Heart right ventricle (tissue), 16 donors: ENCODE results near the gene AKAP9. TPM values are rescaled to one million over a fixed set of nuclear protein-coding genes. Genes with fewer than 3 reads are reported as not detected.
A peak's percentile ranks its signal among the peaks of the same experiment; 100 is the strongest.

Experiments
- ATAC-seq, 8 donors: fragments of 200-7000 bp; cut with Tn5 transposase; one replicate each; pipeline ENCODE4 v1.9.1; 2020; ENCODE audit warnings: mild to moderate bottlenecking in 8 of 8, moderate library complexity in 8 of 8, moderate number of reproducible peaks in 1 of 8
- DNase-seq, 2 donors: peaks; one replicate each; pipeline ENCODE4 v3.0.0-alpha.2; 2020
- H3K27ac ChIP-seq, 10 donors: fragments of 200-600 bp; sonication (generic) in 2 of 10; one replicate each; pipeline versions ENCODE4 v1.5.0 to v1.8.0; 2020 to 2022; ENCODE audit warnings: mild to moderate bottlenecking in 3 of 10
- H3K27me3 ChIP-seq, 7 donors: fragments of 200-600 bp; one replicate each; pipeline ENCODE4 v1.8.0; 2021 to 2022; ENCODE audit warnings: mild to moderate bottlenecking in 2 of 7
- H3K36me3 ChIP-seq, 9 donors: fragments of 200-600 bp; sonication (generic) in 1 of 9; one replicate each; pipeline versions ENCODE4 v1.5.0 to v1.8.0; 2020 to 2022; ENCODE audit warnings: mild to moderate bottlenecking in 2 of 9
- H3K4me1 ChIP-seq, 9 donors: fragments of 200-600 bp; sonication (generic) in 1 of 9; one replicate each; pipeline versions ENCODE4 v1.5.0 to v1.8.0; 2020 to 2022; ENCODE audit warnings: mild to moderate bottlenecking in 4 of 9
- H3K4me3 ChIP-seq, 10 donors: fragments of 200-600 bp; sonication (generic) in 2 of 10; one replicate each; pipeline versions ENCODE4 v1.5.0 to v1.8.0; 2020 to 2022; ENCODE audit warnings: mild to moderate bottlenecking in 7 of 10, moderate library complexity in 2 of 10
- H3K9me3 ChIP-seq, 11 donors: fragments of 200-600 bp in 10 of 11; sonication (generic) in 2 of 11; one replicate each; pipeline versions ENCODE4 v1.5.0 to v1.8.0; 2013 to 2022; ENCODE audit warnings: mild to moderate bottlenecking in 2 of 11, control low read depth in 1 of 11, moderate library complexity in 1 of 11
- WGBS, 2 donors: extraction: QIAGEN DNeasy Blood & Tissue Kit; methylation state at CpG; one replicate each; pipeline ENCODE4 v1.1.7; 2013; ENCODE audit warnings: inconsistent platforms in 1 of 2; 5-methylcytosine and 5-hydroxymethylcytosine counted together
- intact Hi-C, 10 donors: fragments of 100-400 bp; cut with DNase I; formaldehyde crosslinking; loops; one replicate each; pipeline versions ENCODE4 v1.11.1 to v1.14.2; 2022
- polyA plus RNA-seq, 2 donors: library from polyadenylated mRNA; stranded (reverse); fragments of 200-250 nt; gene quantifications; one replicate each; pipeline ENCODE4 v1.2.3, GENCODE V29; 2013
- total RNA-seq, 10 donors: library from RNA; stranded (reverse); fragmentation: NEBNext Ultra II Directional in 3 of 10; extraction: Animal tissue kit (Norgen Biotek cat#: 25700) in 3 of 10; gene quantifications; one replicate each; pipeline versions ENCODE4 v1.2.1 to v1.2.4, GENCODE V29; 2021 to 2023
- TF ChIP-seq, protein P1 (sequence below), 9 donors: fragments of 200-600 bp; sonication (generic) in 2 of 9; IDR thresholded peaks; one replicate each; pipeline versions ENCODE4 v1.5.0 to v1.8.0; 2021 to 2022; ENCODE audit warnings: antibody characterized with exemption in 9 of 9, mild to moderate bottlenecking in 5 of 9, moderate library complexity in 1 of 9
- donor health status: Arrhythmogenic right ventricular cardiomyopathy.
- donor health status: ischemic (EF 13 %, LVEDD 7.1; RV severe dilation, severe dysfunction).
- donor health status: healthy with polysubstance abuse.
- donor health status: DM: no; HTN: yes; CAD: no.
- donor health status: DM: no; HTN: no; CAD: no.
- donor health status: ischemic (EF 25% LVEDD 6.9; RV normal size, moderate dysfunction).
- donor health status: ischemic (EF 25% LVEDD 5.7; RV mildly dilated, moderate dysfunction).
- donor health status: healthy.
- donor health status: DM: yes; HTN: yes; CAD: no.
- donor health status: Ischemic cardiomyopathy.
- donor health status: ischemic (EF 35%, LVEDD 5.7; RV mildly dilated, moderate dysfunction).
- donor health status: nonischemic (EF 11% LVEDD 7.7; RV severe dilation, severe dysfunction).
- donor health status: DM: yes; HTN: yes; CAD: no.
- donor health status: PGD.
- donor health status: ischemic (EF 29% LVEDD 5.4; RV normal size, mild dysfunction).
- donor health status: nonischemic (EF 23%, LVEDD 6.1; RV moderate dilation, normal function).

Gene AKAP9
- total and polyA plus RNA-seq, 12 donors: 5.9 to 62.3 (median 49.2) TPM

DNA sequence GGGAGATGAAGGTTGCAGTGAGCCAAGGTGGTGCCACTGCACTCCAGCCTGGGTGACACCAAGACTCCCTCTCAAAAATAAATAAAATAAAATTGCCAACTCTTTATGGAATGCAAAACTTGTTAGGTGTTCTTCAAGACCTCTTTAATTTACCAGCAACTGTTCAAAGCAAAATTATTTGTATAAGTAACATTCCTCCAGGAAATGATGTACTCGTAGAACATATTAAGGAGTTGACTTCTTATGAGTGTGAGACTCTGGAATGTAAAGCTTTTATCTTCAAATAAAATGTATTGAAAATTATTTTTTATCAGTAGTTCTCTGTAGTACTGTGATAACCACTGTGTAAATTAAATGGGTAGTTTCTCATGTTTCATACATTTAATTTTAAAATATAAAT lies 99.2 kb downstream of the AKAP9 start:
- H3K36me3 ChIP-seq: peaks cover 0 to 81% (median 27%) of the 10 kb centered on the region in 9 donors
- H3K9me3 ChIP-seq: no peaks in the 10 kb centered on the region
- DNase-seq (no peak), ATAC-seq (no peak)
- no peaks in the 10 kb centered on the region for H3K27me3 ChIP-seq
- no peak overlapping the region for H3K27ac ChIP-seq
- TF ChIP-seq, protein P1, sequence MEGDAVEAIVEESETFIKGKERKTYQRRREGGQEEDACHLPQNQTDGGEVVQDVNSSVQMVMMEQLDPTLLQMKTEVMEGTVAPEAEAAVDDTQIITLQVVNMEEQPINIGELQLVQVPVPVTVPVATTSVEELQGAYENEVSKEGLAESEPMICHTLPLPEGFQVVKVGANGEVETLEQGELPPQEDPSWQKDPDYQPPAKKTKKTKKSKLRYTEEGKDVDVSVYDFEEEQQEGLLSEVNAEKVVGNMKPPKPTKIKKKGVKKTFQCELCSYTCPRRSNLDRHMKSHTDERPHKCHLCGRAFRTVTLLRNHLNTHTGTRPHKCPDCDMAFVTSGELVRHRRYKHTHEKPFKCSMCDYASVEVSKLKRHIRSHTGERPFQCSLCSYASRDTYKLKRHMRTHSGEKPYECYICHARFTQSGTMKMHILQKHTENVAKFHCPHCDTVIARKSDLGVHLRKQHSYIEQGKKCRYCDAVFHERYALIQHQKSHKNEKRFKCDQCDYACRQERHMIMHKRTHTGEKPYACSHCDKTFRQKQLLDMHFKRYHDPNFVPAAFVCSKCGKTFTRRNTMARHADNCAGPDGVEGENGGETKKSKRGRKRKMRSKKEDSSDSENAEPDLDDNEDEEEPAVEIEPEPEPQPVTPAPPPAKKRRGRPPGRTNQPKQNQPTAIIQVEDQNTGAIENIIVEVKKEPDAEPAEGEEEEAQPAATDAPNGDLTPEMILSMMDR (IDR thresholded peaks at IDR 0.05): no peak
- whole genome bisulfite sequencing, 2 donors: 93 to 97% methylated on average over 1 of the region's 1 CpG
- intact Hi-C loops: loop anchor here in 1 of 10 donors (10.0 kb wide), 1 partner anchor 85 kb away; no protein-coding TSS in a partner anchor
- peaks cover 0 to 26% (median 4%) of the 10 kb centered on the region in 9 donors for H3K4me1 ChIP-seq
- H3K4me3 ChIP-seq: no peak overlapping the region

DNA sequence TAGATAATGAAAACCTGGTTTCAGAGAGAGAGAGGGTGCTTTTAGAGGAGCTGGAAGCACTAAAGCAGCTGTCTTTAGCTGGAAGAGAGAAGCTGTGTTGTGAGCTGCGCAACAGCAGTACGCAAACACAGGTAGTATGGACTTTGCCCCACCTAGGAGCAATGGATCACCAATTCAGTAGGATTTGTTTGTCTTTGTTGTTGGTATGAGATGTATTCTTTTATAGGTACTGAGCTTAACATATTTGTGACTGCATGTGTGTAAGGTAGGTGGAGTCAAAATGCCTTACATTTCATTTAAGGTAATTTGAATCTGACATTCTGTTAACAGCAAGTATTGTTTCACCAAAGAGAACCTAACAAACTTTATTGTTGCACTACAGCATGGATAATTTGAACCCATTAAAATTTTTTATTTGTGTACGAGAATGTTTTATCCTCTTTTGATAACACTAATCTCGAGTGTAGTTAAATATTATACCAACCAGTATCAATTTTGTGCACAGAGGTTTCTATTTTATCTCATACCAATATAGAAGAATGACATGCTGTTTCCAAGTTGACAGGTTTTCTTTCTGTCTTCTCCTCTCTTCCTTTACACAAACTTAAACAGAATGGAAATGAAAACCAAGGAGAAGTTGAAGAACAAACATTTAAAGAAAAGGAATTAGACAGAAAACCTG lies 101.5 kb downstream of the AKAP9 start:
- Histone ChIP-seq H3K4me3 (no peak overlapping the region), H3K4me1 (peaks cover 0 to 28% (median 4%) of the 10 kb centered on the region in 9 donors), H3K27me3 (no peaks in the 10 kb centered on the region), H3K27ac (peak overlapping the region in 8 of 10 donors; percentile 18 to 84 (median 76)), H3K9me3 (no peaks in the 10 kb centered on the region), H3K36me3 (peaks cover 0 to 98% (median 38%) of the 10 kb centered on the region in 9 donors)
- intact Hi-C loops: loop anchor here in 1 of 10 donors (10.0 kb wide), 1 partner anchor 87 kb away; no protein-coding TSS in a partner anchor
- TF ChIP-seq, protein P1 (IDR thresholded peaks at IDR 0.05): no peak
- 77 to 82% methylated on average over 4 of the region's 4 CpGs for WGBS, 2 donors
- DNase-seq (no peak), ATAC-seq (peak in 1 of 8 donors; percentile 18)

DNA sequence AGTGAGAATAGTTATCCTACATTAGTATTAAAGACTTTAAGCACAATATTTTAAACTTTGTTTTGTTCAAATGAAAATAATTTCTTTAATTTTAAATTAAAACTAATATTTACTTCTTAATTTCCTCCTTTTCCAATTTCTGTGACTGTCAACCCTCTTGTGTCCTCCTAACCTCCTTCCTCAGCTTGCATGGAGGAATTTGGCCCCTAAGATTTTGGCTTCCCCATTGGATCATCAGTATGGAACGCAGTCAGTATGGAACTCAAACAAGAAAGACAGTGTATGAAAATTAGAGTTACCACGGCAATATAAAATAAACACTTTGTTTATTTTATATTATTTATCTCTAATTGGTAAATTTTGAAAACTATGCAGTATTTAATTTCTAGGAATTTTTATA lies 102.4 kb downstream of the AKAP9 start:
- H3K4me3 ChIP-seq: no peak overlapping the region
- peak overlapping the region in 9 of 10 donors; percentile 32 to 84 (median 75) for H3K27ac ChIP-seq
- no peaks in the 10 kb centered on the region for H3K9me3 ChIP-seq
- peaks cover 0 to 28% (median 4%) of the 10 kb centered on the region in 9 donors for H3K4me1 ChIP-seq
- ATAC-seq: no peak
- TF ChIP-seq, protein P1 (IDR thresholded peaks at IDR 0.05): no peak
- peaks cover 0 to 100% (median 38%) of the 10 kb centered on the region in 9 donors for H3K36me3 ChIP-seq
- no peaks in the 10 kb centered on the region for H3K27me3 ChIP-seq
- WGBS, 2 donors: 89 to 92% methylated on average over 2 of the region's 2 CpGs
- no peak for DNase-seq
- intact Hi-C loops: loop anchor here in 1 of 10 donors (10.0 kb wide), 1 partner anchor 88 kb away; no protein-coding TSS in a partner anchor

DNA sequence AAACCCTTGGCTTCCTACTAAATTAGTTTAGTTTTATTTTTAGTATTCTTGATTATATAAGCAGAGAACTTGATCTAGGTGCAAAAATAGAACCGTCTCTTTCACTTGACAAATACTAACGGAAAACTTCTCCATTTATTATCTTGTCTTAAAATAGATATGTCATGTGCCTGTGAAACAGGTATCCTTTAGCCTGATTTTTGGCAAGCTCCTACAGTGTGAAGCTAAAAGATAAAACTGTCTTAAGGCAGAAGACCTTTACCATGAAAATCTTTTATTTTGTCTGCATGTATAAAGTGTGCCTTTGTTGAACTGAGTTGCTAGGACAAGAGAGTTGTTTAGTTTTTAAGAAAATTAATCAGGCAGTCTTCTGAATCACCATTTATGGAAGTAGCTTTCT lies 103.0 kb downstream of the AKAP9 start:
- Histone ChIP-seq H3K4me3 (peak overlapping the region in 1 of 10 donors; percentile 0), H3K9me3 (no peaks in the 10 kb centered on the region), H3K4me1 (peaks cover 0 to 28% (median 4%) of the 10 kb centered on the region in 9 donors), H3K36me3 (peaks cover 0 to 100% (median 35%) of the 10 kb centered on the region in 9 donors), H3K27ac (peak overlapping the region; percentile 32 to 84 (median 70)), H3K27me3 (no peaks in the 10 kb centered on the region)
- TF ChIP-seq, protein P1 (IDR thresholded peaks at IDR 0.05): no peak
- ATAC-seq: peak; percentile 20 to 87 (median 73)
- intact Hi-C loops: loop anchor here in 1 of 10 donors (10.0 kb wide), 1 partner anchor 89 kb away; no protein-coding TSS in a partner anchor
- WGBS, 2 donors: 37 to 41% methylated on average over 2 of the region's 2 CpGs
- no peak for DNase-seq
